OCI-LY7 (cell line): ENCODE results near the gene CCNA1.

Source experiments
- CTCF ChIP-seq: fragments of 200-600 bp; sonication (generic); conservative IDR thresholded peaks from 2 replicates; pipeline ENCODE4 v1.5.1; 2014; ENCODE audit warnings: mild to moderate bottlenecking, antibody characterized with exemption, low read length, moderate library complexity, mixed read lengths
- EZH2phosphoT487 ChIP-seq: fragments of 200-600 bp; sonication (generic); IDR thresholded peaks from 2 replicates; pipeline ENCODE4 v1.6.1; 2018; ENCODE audit warnings: low read depth, borderline replicate concordance, mild to moderate bottlenecking, mixed run types, antibody characterized with exemption, low read length, moderate library complexity, mixed read lengths

GRCh38 chr13:36420437-36420891 lies 11.8 kb upstream of the CCNA1 start:
- TF ChIP-seq CTCF (peak; percentile 91), EZH2phosphoT487 (no peak)
